NCI-H2171 (cell line): ENCODE data around the gene GCLM.
"Not testable (repeated sequence)": the region's sequence is repeated elsewhere in the genome, so short reads cannot be mapped to it uniquely, and the experiment has no call there.

ENCODE experiments used
- DNase-seq: peaks from one replicate; lab custom pipeline; 2025; lab: John Stamatoyannopoulos, UW

GCLM gene, protein sequence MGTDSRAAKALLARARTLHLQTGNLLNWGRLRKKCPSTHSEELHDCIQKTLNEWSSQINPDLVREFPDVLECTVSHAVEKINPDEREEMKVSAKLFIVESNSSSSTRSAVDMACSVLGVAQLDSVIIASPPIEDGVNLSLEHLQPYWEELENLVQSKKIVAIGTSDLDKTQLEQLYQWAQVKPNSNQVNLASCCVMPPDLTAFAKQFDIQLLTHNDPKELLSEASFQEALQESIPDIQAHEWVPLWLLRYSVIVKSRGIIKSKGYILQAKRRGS

GRCh38 chr1:93909146-93910050, at the start of gene GCLM:
GCLM (minus strand) TSS chr1:93909430; CDS start chr1:93909163, 267 bp downstream.
- peak; percentile 73 for DNase-seq

DNA sequence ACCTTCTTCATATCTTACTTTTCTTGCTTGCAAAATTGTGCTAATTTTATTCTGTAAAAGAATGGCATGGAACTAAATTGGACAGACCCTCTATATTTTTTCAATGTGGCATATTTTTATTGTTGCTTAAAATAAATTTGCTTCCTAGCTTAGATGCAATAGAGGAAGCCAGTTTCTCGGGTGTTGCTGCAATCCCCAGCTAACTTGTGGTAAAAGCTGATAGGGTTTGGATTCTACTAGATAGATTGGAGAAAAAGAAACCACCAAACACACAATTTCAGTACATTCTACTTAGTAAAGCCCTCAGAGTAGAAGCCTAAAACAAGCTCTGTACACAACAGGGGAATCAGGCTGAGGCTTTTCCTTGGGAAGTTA, 49.5 kb upstream of the GCLM start:
- no peak for DNase-seq

DNA sequence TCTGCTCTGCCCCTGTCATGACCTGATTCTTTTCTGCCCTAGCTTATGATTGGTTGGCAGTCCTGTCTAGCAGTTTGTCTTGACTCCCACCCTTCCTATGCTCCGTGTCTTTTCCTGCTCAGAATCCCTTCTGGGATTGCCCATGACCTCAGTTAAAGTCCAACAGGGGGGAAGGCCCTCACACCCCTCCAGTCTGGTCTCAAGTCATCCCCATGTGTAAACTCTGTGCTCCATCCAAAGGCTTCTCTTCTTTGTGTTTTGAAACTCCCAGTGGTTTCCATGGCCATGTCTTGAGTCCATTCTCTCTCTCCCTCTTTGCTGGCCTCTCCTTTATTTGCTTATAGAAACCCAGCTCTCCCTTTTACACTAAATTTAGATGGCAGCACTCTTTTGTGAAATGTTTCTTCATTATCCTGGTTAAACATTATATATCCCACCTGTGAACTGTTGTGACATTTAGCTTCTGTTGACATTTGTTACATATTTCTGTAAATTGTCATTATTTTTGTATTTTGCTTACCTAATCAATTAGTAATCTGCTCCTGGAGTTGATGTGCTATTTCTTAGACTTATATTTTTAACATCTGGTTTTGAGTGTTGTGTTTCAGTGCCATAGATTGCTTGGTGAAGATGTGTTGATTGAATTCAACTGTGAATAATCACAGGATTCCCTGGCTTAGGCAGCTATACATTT, 48.9 kb upstream of the GCLM start:
- no peak for DNase-seq

DNA sequence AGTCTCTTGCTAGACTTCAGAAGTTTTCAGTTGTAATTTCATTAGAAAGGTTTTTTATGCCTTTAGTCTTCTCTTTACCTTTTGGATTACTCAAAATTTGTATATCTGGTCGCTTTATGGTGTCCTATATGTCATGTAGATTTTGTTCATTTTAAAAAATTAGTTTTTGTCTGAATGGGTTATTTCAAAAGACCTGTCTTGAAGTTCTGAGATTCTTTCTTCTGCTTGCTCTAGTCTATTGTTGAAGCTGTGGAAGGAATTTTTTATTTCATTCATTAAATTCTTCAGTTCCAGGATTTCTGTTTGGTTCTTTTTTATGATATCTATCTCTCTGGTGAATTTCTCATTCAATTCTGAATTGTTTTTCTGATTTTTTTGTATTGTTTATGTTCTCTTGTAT, 46.5 kb upstream of the GCLM start:
- DNase-seq: no peak

GRCh38 chr1:93947002-93947686, 37.9 kb upstream of the GCLM start:
- DNase-seq: not testable (repeated sequence)

GRCh38 chr1:93938461-93939145, 29.4 kb upstream of the GCLM start:
- DNase-seq: no peak

DNA sequence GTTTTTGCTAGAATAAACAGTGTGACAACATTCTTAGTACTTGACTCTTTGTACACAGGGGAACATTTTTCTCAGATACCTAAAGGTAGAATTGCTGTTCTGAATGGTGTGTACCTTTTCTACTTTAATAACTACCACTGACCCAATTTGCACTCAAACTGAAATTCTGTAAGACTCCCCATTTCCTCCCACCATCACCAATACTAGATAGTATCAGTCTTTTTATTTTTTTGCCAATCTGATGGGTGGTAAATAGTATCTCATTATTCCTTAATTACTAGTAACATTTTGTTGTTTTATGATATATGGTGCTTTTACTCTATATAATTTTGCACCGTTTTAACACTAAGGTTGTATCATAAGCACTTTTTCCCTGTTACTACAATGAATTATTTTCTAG, 28.8 kb upstream of the GCLM start:
- DNase-seq: no peak

GRCh38 chr1:93925206-93925605, 16.0 kb upstream of the GCLM start:
- DNase-seq: no peak

DNA sequence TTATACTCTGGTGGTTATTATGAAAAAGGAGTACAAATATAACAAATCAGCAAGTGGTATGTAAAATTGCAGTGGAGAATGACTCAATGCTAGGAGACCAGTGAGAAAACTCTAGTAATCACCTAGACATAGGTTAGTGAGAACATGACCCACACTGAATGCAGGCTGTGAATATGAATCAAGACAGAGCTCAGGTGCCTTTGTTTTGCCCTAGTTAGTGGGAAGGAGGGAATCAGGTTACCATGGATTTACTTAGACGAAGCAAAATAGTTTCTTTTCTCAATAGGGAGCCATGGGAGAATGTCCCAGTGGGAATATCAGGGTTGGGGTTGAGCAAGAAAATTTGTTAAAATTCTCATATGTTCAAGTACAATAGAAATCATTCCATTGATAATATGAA, 10.6 kb upstream of the GCLM start:
- no peak for DNase-seq

GRCh38 chr1:93917302-93917701, 8.1 kb upstream of the GCLM start:
- no peak for DNase-seq

GRCh38 chr1:93910880-93911279, 1.6 kb upstream of the GCLM start:
- not testable (repeated sequence) for DNase-seq

- DNase-seq: no peak
Observed at GRCh38 chr1:93910305-93910704, 1.1 kb upstream of the GCLM start.

DNA sequence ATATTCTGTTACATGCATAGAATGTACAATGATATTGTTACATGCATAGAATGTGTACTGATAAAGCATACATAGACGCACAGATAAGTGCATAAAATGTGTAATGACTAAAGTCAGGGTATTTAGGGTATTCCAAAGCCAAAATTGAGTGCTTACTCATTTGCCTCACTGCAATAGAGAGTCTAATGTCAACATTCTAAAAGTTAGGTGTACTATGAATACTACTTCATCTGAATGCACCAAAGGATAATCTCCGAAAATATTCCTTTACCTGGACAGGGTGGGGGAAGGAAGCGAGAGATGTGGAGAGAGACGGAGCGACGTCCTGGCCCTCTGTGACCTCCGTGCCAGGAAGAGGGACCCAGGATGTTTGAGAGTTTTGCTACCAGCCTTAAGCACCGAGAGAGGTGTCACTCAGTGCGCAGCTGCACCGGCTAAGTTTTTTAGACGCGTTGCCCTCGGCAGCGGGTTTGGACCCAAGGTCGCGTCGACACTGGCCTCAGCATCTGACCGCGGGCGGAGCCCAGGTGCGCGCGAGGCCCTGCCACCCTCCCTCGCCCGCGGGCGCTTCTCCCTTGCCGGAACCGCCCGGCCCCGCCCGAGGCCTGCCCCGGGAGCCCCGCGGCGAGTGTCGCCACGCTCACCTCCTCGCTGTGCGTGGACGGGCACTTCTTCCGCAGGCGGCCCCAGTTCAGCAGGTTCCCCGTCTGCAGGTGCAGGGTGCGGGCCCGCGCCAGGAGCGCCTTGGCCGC, 660 bp downstream of the GCLM start:
- DNase-seq: no peak

DNA sequence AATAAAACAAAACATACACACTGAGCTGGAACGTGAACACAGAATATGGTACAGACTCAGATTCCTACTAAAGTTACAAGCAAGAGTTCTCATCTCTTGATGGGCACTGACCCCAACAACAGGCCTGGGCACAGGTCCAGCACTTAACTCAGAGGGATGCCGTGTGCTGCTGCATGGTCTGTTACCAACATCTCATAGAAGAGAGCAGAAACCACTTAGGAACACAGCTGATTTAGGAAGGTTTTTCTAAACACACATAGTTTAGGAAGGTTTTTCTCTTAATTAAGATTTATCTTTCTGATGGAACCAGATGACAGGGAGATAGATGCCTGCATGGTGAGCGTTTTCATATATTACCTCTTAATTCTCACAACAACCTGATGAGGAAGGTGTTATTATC, 1.5 kb downstream of the GCLM start:
- no peak for DNase-seq

GRCh38 chr1:93906480-93906879, 2.8 kb downstream of the GCLM start:
- no peak for DNase-seq

DNA sequence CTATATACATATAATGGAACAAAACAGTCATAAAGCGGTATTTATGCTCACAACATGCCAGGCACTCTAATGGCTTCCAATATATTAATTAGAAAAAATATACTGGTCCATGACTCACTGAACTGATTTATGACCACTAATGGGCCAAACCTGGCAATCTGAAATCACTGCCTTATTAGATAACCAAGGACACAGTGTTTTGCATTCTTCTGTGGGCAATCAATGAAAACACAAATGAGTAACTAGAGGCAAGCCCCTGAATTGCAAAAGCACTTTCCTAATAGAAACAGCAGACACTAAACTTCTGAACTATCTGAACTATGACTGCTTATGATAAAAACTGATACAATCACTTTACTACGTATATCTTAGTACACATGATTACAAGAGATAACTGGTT, 3.5 kb downstream of the GCLM start:
- no peak for DNase-seq

DNA sequence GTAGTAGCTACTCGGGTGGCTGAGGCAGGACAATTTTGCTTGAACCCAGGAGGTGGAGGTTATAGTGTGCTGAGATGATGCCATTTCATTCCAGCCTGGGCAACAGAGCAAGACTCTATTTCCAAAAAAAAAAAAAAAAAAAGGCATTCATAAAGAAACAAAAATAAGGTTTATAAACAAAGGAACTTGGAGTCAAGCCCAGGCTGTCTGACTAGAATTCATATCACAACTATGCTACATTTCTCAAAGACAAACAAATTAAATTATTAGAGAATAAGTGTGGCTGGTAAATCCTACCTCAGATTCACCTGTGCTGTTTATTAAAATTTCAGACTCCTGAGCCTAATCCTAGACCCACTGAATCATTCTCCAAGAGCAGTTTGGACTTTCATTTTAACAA, 4.2 kb downstream of the GCLM start:
- no peak for DNase-seq

DNA sequence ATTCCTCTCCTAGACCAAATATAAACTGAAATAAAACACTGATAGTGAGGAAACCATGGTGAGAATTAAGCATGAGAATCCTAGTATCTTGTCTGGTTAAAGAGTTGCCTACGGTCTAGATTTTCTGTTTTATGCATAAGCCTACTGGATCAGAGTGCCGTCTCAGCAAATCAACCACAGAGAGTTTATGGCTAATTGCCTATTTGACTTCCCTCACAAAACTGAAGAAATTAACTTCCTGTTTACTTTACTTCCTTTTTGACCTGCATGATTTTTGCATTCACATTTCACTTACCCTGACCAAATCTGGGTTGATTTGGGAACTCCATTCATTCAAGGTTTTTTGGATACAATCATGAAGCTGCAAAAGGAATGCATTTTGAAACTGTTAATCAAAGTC, 5.0 kb downstream of the GCLM start:
- no peak for DNase-seq

GRCh38 chr1:93900723-93901504, 8.3 kb downstream of the GCLM start:
- DNase-seq: no peak

- DNase-seq: no peak
Observed at GRCh38 chr1:93899543-93900207, 9.6 kb downstream of the GCLM start.
